HG02623 (cell line): ENCODE data around the gene PDE4D.
"Not testable (repeated sequence)": the region's sequence is repeated elsewhere in the genome, so short reads cannot be mapped to it uniquely, and the experiment has no call there.

Source experiments
- ATAC-seq: cut with Tn5 transposase; IDR thresholded peaks from one replicate; pipeline ENCODE4 v1.9.1; 2021; ENCODE audit warnings: moderate library complexity; ENCODE audit not compliant: unreplicated experiment

PDE4D gene

GRCh38 chr5:59445741-59446140 is 447.8 kb downstream of the PDE4D start:
- no peak for ATAC-seq

GRCh38 chr5:59439303-59439702 is 454.2 kb downstream of the PDE4D start:
- ATAC-seq = no peak

- no peak for ATAC-seq
Measured at GRCh38 chr5:59437176-59437575, 456.4 kb downstream of the PDE4D start.

GRCh38 chr5:59436364-59437148 is 457.0 kb downstream of the PDE4D start:
- no peak for ATAC-seq

GRCh38 chr5:59433174-59433573 is 460.4 kb downstream of the PDE4D start:
- ATAC-seq = no peak

- no peak for ATAC-seq
Measured at GRCh38 chr5:59430066-59430685, 463.4 kb downstream of the PDE4D start.

- no peak for ATAC-seq
Measured at GRCh38 chr5:59428391-59428790, 465.1 kb downstream of the PDE4D start.

GRCh38 chr5:59424515-59424914 is 469.0 kb downstream of the PDE4D start:
- no peak for ATAC-seq

GRCh38 chr5:59423021-59423420 is 470.5 kb downstream of the PDE4D start:
- ATAC-seq = no peak

GRCh38 chr5:59421986-59422941 is 471.3 kb downstream of the PDE4D start:
- ATAC-seq = no peak

- ATAC-seq = no peak
Measured at GRCh38 chr5:59420596-59420995, 472.9 kb downstream of the PDE4D start.

GRCh38 chr5:59418808-59419207 is 474.7 kb downstream of the PDE4D start:
- no peak for ATAC-seq

- ATAC-seq = no peak
Measured at GRCh38 chr5:59416451-59416850, 477.1 kb downstream of the PDE4D start.

GRCh38 chr5:59416026-59416425 is 477.5 kb downstream of the PDE4D start:
- no peak for ATAC-seq

- ATAC-seq = no peak
Measured at GRCh38 chr5:59412428-59412827, 481.1 kb downstream of the PDE4D start.

- not testable (repeated sequence) for ATAC-seq
Measured at GRCh38 chr5:59408997-59409396, 484.5 kb downstream of the PDE4D start.

- ATAC-seq = no peak
Measured at GRCh38 chr5:59407967-59408366, 485.6 kb downstream of the PDE4D start.

- no peak for ATAC-seq
Measured at GRCh38 chr5:59401637-59402036, 491.9 kb downstream of the PDE4D start.

GRCh38 chr5:59394956-59395355 is 498.6 kb downstream of the PDE4D start:
- ATAC-seq = not testable (repeated sequence)

- no peak for ATAC-seq
Measured at GRCh38 chr5:59393585-59394420, 499.7 kb downstream of the PDE4D start.

GRCh38 chr5:59391576-59391975 is 501.9 kb downstream of the PDE4D start:
- no peak for ATAC-seq
